Peyer's patch (tissue), 4 donors: Measurements from ENCODE around the gene AKT1.

Experiments
- POLR2A ChIP-seq, 2 donors: fragments of 450-650 bp; IDR thresholded peaks; one replicate each; pipeline ENCODE4 v1.5.1; 2017; ENCODE audit warnings: antibody characterized with exemption in 2 of 2, mild to moderate bottlenecking in 2 of 2, moderate library complexity in 2 of 2
- TF ChIP-seq, protein P1 (sequence below), 6 experiments: fragments of 450-650 bp in 4 of 6; fragments of 200-600 bp in 2 of 6; sonication (generic) in 1 of 6; IDR thresholded peaks; one replicate each; pipeline ENCODE4 v1.5.1; 2017 to 2019; ENCODE audit warnings: antibody characterized with exemption in 6 of 6, mild to moderate bottlenecking in 3 of 6, moderate library complexity in 1 of 6

DNA sequence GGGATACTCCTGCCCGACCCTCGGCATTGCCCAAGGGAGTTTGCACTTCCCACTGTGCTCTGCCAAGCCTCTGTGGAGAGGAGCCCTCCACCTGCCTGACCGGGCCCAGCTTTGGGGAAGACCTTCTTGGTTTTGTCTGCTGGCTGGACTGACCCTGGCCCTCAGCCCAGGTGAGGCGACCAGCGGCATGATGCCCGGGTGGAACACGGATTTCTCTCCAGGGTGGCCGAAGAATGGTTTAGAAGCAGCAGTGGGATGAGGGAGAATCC is 21.0 kb upstream of the AKT1 start:
- TF ChIP-seq, protein P1, sequence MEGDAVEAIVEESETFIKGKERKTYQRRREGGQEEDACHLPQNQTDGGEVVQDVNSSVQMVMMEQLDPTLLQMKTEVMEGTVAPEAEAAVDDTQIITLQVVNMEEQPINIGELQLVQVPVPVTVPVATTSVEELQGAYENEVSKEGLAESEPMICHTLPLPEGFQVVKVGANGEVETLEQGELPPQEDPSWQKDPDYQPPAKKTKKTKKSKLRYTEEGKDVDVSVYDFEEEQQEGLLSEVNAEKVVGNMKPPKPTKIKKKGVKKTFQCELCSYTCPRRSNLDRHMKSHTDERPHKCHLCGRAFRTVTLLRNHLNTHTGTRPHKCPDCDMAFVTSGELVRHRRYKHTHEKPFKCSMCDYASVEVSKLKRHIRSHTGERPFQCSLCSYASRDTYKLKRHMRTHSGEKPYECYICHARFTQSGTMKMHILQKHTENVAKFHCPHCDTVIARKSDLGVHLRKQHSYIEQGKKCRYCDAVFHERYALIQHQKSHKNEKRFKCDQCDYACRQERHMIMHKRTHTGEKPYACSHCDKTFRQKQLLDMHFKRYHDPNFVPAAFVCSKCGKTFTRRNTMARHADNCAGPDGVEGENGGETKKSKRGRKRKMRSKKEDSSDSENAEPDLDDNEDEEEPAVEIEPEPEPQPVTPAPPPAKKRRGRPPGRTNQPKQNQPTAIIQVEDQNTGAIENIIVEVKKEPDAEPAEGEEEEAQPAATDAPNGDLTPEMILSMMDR (IDR thresholded peaks at IDR 0.05), result no peak
- no peak for TF ChIP-seq POLR2A (IDR thresholded peaks at IDR 0.05)
